Spleen (tissue), 7 donors: ENCODE results near the gene ZSWIM6.

Experiments used
- CTCF ChIP-seq, 11 experiments: fragments of 200-600 bp in 7 of 11; fragments of 450-650 bp in 4 of 11; sonication (generic) in 4 of 11; IDR thresholded peaks in 8 of 11; conservative IDR thresholded peaks in 3 of 11; 1 replicate in 7 of 11; 2 replicates in 4 of 11; pipeline versions ENCODE4 v1.4.0 to v1.8.0; 2016 to 2021; ENCODE audit warnings: antibody characterized with exemption in 11 of 11, inconsistent platforms in 4 of 11, mild to moderate bottlenecking in 1 of 11
- POLR2A ChIP-seq, 3 donors: fragments of 450-650 bp; IDR thresholded peaks; one replicate each; pipeline ENCODE4 v1.5.1; 2017; ENCODE audit warnings: antibody characterized with exemption in 3 of 3, mild to moderate bottlenecking in 1 of 3
- POLR2AphosphoS5 ChIP-seq, 3 donors: sonication (generic); formaldehyde crosslinking; IDR thresholded peaks; one replicate each; pipeline ENCODE4 v1.5.1; 2017; ENCODE audit warnings: antibody characterized with exemption in 3 of 3
- donor health status: DM: no; HTN: no; CAD: no; lungs with moderate emphysema.
- donor health status: DM: no; HTN: no; CAD: no.
- donor health status: DM: no; HTN: no; CAD: no.

DNA sequence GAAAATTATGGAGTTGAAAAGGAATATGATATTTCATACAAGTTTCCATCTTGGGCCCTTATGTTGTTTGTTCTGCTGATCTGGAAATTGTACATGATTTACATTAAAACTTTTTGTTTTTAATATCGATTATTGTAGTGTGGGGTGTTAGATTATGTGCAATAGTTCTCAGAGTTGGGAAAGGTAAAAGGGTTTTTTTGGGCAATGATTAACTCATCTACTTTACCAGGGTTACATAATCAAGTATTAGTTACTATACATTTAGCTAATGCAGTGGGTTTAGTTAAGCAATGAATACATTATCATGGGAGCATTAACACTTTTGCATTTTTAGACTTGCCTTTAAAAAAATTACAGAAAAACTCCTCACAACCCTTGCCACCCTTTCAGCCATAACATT lies 134.0 kb downstream of the ZSWIM6 start:
- no peak for TF ChIP-seq CTCF (IDR thresholded peaks at IDR 0.05 in 8 of 11, conservative IDR thresholded peaks at IDR 0.05 in 3 of 11)
- TF ChIP-seq POLR2A (IDR thresholded peaks at IDR 0.05) = no peak
- TF ChIP-seq POLR2AphosphoS5 (IDR thresholded peaks at IDR 0.05) = no peak
